Ishikawa (cell line): ENCODE measurements around the gene HIVEP2.

Experiments
- CREB1 ChIP-seq: IDR thresholded peaks from 2 replicates; pipeline ENCODE4 v1.6.1; 2012; ENCODE audit warnings: low read depth
- EP300 ChIP-seq: IDR thresholded peaks from 2 replicates; pipeline ENCODE4 v1.6.1; 2012; ENCODE audit warnings: borderline replicate concordance
- FOXM1 ChIP-seq: IDR thresholded peaks from 2 replicates; pipeline ENCODE4 v1.6.1; 2012; ENCODE audit warnings: low read depth, borderline replicate concordance
- RAD21 ChIP-seq: IDR thresholded peaks from 2 replicates; pipeline ENCODE4 v1.6.1; 2012; ENCODE audit warnings: low read depth
- TAF1 ChIP-seq: IDR thresholded peaks from 2 replicates; pipeline ENCODE4 v1.6.1; 2012; ENCODE audit warnings: low read depth, mild to moderate bottlenecking
- ZBTB7A ChIP-seq: IDR thresholded peaks from 2 replicates; pipeline ENCODE4 v1.6.1; 2012; ENCODE audit warnings: low read depth
- TF ChIP-seq, protein P1 (sequence below): IDR thresholded peaks from 2 replicates; pipeline ENCODE4 v1.6.1; 2012
- TF ChIP-seq, protein P2 (sequence below): IDR thresholded peaks from 2 replicates; pipeline ENCODE4 v1.6.1; 2012
- TF ChIP-seq, protein P3 (sequence below): IDR thresholded peaks from 2 replicates; pipeline ENCODE4 v1.6.1; 2012; ENCODE audit warnings: low read depth, mild to moderate bottlenecking

DNA sequence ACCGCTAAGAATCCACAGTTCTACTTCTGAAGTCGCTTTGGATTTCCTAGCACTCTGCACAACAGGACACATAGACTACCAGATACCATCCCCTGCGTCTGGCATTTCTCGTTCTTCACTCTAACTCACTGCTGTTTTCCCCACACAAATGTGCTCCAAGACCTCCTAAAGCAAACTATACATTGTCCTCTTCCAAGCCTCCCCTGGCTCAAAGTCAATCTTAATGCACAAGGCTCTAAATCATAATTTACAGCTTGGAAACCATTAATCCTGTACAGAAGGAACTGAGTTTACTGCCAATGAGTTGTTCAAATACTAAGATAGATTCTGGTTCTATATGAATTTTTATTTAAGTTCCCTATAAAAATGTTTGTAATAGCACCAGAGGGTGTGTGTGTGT lies 128.5 kb downstream of the HIVEP2 start:
- TF ChIP-seq EP300 (no peak), RAD21 (no peak), CREB1 (no peak), ZBTB7A (no peak), TAF1 (no peak), FOXM1 (no peak)
- TF ChIP-seq, protein P1, sequence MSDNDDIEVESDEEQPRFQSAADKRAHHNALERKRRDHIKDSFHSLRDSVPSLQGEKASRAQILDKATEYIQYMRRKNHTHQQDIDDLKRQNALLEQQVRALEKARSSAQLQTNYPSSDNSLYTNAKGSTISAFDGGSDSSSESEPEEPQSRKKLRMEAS: no peak
- TF ChIP-seq, protein P2, sequence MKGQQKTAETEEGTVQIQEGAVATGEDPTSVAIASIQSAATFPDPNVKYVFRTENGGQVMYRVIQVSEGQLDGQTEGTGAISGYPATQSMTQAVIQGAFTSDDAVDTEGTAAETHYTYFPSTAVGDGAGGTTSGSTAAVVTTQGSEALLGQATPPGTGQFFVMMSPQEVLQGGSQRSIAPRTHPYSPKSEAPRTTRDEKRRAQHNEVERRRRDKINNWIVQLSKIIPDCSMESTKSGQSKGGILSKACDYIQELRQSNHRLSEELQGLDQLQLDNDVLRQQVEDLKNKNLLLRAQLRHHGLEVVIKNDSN: no peak
- TF ChIP-seq, protein P3, sequence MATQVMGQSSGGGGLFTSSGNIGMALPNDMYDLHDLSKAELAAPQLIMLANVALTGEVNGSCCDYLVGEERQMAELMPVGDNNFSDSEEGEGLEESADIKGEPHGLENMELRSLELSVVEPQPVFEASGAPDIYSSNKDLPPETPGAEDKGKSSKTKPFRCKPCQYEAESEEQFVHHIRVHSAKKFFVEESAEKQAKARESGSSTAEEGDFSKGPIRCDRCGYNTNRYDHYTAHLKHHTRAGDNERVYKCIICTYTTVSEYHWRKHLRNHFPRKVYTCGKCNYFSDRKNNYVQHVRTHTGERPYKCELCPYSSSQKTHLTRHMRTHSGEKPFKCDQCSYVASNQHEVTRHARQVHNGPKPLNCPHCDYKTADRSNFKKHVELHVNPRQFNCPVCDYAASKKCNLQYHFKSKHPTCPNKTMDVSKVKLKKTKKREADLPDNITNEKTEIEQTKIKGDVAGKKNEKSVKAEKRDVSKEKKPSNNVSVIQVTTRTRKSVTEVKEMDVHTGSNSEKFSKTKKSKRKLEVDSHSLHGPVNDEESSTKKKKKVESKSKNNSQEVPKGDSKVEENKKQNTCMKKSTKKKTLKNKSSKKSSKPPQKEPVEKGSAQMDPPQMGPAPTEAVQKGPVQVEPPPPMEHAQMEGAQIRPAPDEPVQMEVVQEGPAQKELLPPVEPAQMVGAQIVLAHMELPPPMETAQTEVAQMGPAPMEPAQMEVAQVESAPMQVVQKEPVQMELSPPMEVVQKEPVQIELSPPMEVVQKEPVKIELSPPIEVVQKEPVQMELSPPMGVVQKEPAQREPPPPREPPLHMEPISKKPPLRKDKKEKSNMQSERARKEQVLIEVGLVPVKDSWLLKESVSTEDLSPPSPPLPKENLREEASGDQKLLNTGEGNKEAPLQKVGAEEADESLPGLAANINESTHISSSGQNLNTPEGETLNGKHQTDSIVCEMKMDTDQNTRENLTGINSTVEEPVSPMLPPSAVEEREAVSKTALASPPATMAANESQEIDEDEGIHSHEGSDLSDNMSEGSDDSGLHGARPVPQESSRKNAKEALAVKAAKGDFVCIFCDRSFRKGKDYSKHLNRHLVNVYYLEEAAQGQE: no peak
